Thoracic aorta (tissue), 2 donors: ENCODE results near the gene MRPL54. TPM values are rescaled to one million over a fixed set of nuclear protein-coding genes. Genes with fewer than 3 reads are reported as not detected.

Experiments
- ATAC-seq: fragments of 150-250 bp; one replicate; pipeline ENCODE4 v1.8.0; 2017; ENCODE audit warnings: low read depth; ENCODE audit not compliant: insufficient number of reproducible peaks, low FRiP score
- DNase-seq: peaks from one replicate; pipeline ENCODE4 v3.0.0-alpha.2; 2020; ENCODE audit warnings: low spot score
- H3K27ac ChIP-seq, 2 donors: fragments of 200-600 bp; sonication (generic); 1 replicate in 1 of 2; 2 replicates in 1 of 2; pipeline ENCODE4 v1.5.1; 2016; ENCODE audit warnings: mild to moderate bottlenecking in 2 of 2, moderate library complexity in 2 of 2
- H3K27me3 ChIP-seq: fragments of 200-600 bp; sonication (generic); replicated peaks from 2 replicates; pipeline ENCODE4 v1.6.0; 2016; ENCODE audit warnings: mild to moderate bottlenecking; ENCODE audit not compliant: insufficient read depth
- H3K36me3 ChIP-seq: fragments of 200-600 bp; sonication (generic); one replicate; pipeline ENCODE4 v1.5.1; 2016
- H3K4me1 ChIP-seq, 2 donors: fragments of 200-600 bp; sonication (generic); 1 replicate in 1 of 2; 2 replicates in 1 of 2; pipeline versions ENCODE4 v1.5.1 to v1.6.0; 2016; ENCODE audit warnings: low read depth in 2 of 2, mild to moderate bottlenecking in 1 of 2; ENCODE audit not compliant: control insufficient read depth in 1 of 2
- H3K4me3 ChIP-seq: fragments of 200-600 bp; sonication (generic); 2 replicates; pipeline ENCODE4 v1.5.1; 2016; ENCODE audit warnings: mild to moderate bottlenecking
- H3K9me3 ChIP-seq: fragments of 200-600 bp; sonication (generic); 2 replicates; pipeline ENCODE4 v1.5.1; 2016
- CTCF ChIP-seq: fragments of 200-600 bp; sonication (generic); IDR thresholded peaks from one replicate; pipeline ENCODE4 v1.5.1; 2019; ENCODE audit warnings: antibody characterized with exemption
- total RNA-seq, 2 donors: library from RNA; depleted of rRNA; stranded (reverse); fragments of >200 nt; gene quantifications; one replicate each; pipeline versions ENCODE4 v1.1.0 to v1.2.3, GENCODE V29; 2016

Gene MRPL54
- total RNA-seq, 2 donors from 2014 or later, result 32.4 to 56.9 TPM

GRCh38 chr19:3808420-3809143, 46.1 kb downstream of the MRPL54 start:
- H3K36me3 ChIP-seq, result no peaks in the 10 kb centered on the region
- DNase-seq (no peak), ATAC-seq (no peak)
- H3K4me3 ChIP-seq, result no peak overlapping the region
- no peaks in the 10 kb centered on the region for H3K9me3 ChIP-seq
- H3K4me1 ChIP-seq, result no peaks in the 10 kb centered on the region
- H3K27me3 ChIP-seq, result no peaks in the 10 kb centered on the region
- no peak overlapping the region for H3K27ac ChIP-seq
- TF ChIP-seq CTCF, result no peak

GRCh38 chr19:3809881-3810707, 47.6 kb downstream of the MRPL54 start:
- Histone ChIP-seq H3K4me1 (no peaks in the 10 kb centered on the region), H3K9me3 (no peaks in the 10 kb centered on the region), H3K27ac (no peak overlapping the region), H3K27me3 (no peaks in the 10 kb centered on the region), H3K4me3 (no peak overlapping the region), H3K36me3 (no peaks in the 10 kb centered on the region)
- ATAC-seq, result no peak
- DNase-seq, result no peak
- TF ChIP-seq CTCF, result no peak

- no peak for TF ChIP-seq CTCF
- Histone ChIP-seq H3K27me3 (no peaks in the 10 kb centered on the region), H3K4me3 (no peak overlapping the region), H3K9me3 (no peaks in the 10 kb centered on the region), H3K4me1 (no peaks in the 10 kb centered on the region), H3K36me3 (no peaks in the 10 kb centered on the region), H3K27ac (no peak overlapping the region)
- DNase-seq (no peak), ATAC-seq (no peak)
Measured at GRCh38 chr19:3810708-3811355, 48.4 kb downstream of the MRPL54 start.

GRCh38 chr19:3813473-3814392, 51.3 kb downstream of the MRPL54 start:
- Histone ChIP-seq H3K36me3 (no peaks in the 10 kb centered on the region), H3K27me3 (no peaks in the 10 kb centered on the region), H3K4me3 (no peak overlapping the region), H3K27ac (no peak overlapping the region), H3K9me3 (no peaks in the 10 kb centered on the region), H3K4me1 (no peaks in the 10 kb centered on the region)
- DNase-seq, result no peak
- ATAC-seq, result no peak
- TF ChIP-seq CTCF, result no peak
